Measurements from ENCODE around the gene RNF166.
A peak's percentile ranks its signal among the peaks of the same experiment; 100 is the strongest.

The RNF166 gene

DNA sequence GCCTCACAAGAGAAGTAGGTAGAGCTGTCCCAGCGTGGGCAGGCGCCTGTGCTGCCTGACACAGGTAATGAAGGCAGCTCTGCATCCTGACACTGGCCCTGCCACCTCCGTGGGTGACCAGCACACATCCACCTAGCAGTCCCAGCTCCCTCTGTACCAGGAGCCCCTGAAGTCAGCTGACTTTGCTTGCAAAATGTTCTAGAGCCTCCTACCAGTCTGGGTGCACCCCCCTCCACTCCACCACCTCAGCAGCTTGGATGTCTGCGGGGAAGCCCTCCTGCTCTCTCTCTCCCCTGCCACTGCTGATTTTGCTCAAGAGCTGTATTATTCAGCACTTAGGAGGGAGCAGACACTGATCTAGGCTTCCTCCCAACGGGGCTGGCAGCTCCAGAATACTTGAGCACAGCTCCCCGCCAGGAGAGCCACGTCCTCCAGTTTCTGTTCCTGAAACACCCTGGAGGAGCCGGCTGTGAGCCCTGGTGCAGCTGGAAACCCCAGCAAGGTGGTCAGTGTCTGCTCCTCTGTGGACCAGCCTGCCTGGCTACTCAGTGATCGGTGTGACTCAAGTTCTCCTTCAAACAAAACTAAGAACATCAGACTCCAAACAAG, 1.0 kb downstream of the RNF166 start:
- DNase-seq = peak; percentile 50

DNA sequence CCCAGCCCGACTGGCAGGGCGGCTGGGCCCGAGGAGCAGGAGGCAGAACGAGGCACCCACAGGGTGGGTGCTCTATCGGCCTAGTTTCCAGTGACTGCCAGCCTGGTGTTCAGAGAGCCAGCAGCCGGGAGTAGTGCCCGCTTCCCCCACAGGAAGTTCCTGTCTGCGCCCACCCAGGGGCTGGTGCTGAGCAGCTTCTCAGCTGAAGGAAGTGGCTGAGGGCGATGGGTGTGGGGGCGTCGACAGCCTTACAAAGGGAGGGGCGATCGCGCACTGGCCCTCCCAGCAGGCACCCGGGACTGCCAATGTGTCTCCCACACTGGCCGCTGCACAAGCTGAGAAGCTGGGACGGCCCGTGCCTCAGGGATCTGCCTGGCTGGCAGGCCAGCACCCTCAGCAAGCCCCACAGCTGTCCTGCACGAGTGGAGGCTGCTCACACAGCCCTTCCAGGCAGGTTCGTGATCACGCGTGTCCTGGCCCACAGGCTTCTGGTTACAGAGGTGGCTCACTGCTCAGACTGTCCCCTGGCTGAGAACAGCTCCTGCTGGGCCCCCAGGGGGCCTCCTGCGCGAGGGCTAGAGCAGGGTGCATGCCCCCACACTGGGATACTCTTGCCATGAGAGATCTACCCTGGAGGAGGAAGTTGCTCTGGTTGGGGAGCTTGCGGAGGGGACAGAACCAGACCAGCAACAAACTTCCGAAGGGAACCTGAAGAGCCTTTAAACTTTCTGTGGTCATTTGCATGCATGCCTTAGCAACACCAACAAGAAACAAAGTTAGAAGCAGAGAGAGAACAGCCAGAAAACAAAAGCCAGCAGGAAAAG, 2.5 kb downstream of the RNF166 start:
- peak; percentile 80 for DNase-seq

DNA sequence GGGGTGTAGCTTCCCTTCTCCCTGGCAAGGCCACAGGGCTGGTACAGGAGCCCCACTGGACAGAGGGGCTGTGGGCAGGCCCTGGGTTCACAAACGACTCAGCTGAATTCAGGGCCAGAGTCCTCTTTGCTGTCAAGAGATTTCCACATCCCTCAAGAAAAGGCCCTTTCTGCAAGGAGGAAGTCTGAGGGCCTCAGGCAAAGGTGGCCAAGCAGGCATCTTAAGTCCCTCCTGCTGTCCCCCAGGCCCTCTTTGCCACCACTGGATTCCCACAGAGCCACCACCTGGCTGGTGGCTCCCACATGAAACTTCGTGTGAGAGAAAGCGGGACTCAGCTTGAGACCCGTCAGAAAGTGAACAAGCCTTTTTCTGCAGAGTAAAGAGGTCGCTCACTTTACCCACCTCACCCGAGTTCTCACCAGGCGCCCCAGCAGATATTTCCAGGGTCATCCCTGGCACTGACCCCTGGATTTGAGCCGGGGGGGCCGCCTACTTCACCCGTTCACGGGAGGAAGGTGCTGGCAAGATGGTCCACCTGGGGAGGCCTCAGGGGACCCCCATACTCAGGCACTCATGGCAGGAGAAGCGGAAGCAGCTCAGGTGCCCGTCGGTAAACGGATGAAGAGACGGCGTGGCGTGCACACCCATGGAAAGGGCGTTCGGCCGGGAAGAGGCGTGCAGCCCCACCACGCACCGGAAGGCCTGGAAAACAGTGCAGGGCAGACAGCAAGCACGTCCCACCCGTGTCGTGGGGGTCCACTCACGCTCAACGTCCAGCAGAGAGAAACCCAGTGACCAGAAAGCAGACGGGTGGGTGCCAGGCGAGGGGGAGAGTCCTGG, 3.6 kb downstream of the RNF166 start:
- DNase-seq = no peak

DNA sequence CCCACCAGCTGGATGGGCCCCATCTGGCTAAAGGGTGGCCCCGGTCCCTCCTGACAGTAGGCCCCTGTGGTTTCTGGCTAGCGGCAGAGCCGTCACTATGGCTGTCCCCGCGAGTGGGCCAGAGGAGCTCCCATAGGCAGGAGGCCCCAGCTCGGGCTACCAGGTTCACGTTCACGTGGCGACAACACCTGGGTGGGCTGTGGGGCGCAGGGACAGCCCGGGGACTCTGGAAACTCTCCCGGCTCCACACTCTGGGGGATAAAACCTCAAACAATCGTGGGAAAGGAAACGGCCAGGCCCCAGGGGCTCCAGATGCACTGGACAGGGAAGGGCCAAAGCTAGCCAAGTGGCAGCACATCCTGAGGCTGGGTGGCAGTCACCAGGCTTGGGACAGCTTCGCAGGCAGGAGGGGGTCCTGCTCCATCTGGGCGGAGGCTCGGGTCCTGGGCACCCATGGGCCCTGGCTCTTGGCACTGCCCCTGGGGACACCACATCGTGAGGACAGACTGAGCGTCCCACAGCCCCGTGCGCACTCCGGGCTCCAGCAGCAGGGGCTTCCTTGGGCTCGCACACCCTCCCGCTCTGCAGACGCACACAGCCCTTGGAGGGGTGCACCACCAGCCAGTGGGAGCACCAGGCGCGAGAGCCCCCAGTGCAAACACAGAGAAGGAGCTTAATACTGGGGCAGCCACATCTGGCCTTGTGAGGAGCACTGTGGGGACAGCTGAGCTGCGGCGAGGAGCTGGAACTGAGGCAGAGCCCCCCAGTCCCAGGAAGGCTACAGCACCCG, 4.4 kb downstream of the RNF166 start:
- DNase-seq = no peak

DNA sequence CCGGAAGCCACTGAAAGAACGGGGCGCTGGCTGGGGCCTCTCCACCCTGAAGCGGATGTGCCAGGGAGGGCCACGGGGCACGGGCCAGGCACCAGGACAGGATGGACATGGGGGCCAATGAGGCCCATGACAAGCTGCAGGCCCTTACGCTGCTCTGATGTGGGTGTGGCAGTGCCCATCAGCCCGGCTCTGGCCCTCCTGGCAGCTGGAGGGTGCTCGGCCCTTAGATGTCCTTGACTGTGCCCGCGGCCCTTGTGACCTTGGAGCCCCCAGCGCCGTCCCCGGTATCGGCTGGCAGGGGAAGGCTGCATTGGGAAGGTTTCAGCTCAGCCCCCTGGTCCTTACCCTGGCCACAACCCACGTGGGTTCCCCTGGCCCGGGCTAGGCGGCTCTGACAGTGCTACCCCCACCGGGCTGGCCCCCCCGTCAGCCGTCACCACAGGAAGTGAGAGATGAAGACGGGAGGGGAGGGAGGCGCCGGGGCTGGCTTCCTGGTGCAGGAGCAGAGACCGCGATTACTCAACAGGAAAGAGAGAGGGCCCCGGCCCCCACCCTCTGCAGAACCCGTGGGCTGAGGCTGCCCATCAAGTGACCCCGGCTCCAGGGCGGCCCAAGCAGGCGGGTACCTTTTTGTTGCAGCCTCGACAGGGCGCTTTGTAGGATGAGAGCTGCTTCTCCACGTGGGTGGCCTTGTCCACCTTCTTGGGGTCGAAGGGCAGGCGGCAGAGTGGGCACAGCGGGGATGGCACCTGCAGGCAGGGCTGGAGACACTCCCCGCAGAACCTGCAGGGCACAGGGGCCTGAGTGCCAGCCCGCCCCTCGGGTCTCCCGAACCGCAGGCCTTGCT, 5.3 kb downstream of the RNF166 start:
- DNase-seq = peak; percentile 95

DNA sequence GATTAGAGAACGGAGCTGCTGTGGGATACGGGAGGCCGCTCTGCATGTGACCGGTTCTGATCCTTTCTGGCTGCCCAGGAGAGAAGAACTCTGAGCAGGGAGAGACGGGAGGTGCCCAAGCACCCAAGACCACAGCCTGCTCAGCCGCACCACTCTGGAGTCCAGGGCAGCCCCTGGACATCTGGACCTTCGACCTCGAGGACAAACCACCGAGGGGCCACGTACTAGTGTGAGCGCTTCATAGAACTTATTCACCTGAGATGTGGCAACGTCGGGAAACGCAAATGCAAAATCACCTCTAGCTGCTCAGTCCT, 5.9 kb downstream of the RNF166 start:
- no peak for DNase-seq

GRCh38 chr16:88699180-88699579, 7.0 kb downstream of the RNF166 start:
- no peak for DNase-seq

- DNase-seq = no peak
These were observed 7.6 kb downstream of the RNF166 start for GRCh38 chr16:88698646-88699045.

DNA sequence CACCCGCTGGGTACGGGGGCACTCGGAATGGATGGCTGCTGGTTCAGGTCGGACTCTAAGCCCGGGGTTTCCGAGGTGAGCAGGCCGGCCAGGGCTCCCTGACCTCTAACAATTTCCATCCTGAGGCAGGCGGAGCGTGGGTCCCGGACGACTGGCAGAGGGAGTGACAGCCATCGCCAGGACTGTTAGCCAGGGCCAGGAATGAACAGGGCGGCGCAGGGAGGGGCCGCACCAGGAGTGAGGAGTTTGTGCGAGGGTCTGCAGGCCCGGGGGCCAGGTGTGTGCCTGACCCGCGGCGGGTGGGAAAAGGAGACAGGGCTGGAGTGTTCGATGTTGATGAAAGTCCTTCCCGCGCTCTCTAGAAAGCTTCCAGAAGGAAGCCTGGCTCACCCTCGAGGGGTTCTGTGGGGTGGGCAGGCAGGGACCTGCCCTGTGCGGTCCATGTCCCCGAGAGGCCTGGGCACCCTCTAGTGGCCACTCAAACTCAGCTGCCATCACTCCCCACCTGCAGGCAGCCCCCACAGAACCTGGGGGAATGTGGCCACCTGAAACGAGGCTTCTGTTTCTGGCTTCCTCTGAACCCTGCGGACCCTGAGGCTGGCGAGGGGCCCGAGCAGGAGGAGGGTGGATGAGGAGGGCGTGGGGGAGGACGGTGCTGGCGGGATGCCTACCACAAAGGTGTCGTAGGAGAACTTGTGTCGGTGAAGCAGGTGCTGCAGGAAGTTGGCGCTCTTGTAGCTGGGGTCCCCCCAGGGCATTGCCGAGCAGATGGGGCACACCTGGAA, 8.2 kb downstream of the RNF166 start:
- no peak for DNase-seq

GRCh38 chr16:88697116-88697830, 8.9 kb downstream of the RNF166 start:
- DNase-seq = no peak

DNA sequence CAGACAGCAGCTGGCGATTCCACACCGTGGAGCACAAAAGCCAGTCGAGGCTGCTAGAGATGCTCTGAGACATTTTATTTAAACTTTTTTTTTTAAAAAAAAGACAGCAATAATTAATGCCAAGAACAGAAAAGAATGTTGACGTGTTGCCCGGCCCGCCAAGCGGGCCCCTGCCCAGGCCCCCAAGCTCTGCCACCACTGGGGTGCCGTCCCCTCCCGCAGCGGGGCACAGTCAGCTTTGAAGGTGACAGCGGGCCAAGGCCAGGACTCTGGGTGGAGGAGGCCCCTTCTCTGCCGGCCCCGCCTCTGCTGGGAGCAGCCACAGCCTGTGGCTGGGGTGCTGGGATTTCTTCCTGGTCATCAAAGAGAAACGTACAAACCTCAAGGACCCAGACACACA, 9.8 kb downstream of the RNF166 start:
- DNase-seq = no peak

GRCh38 chr16:88695753-88696152, 10.5 kb downstream of the RNF166 start:
- no peak for DNase-seq

- DNase-seq = no peak
These were observed 11.0 kb downstream of the RNF166 start for GRCh38 chr16:88695218-88695617.

GRCh38 chr16:88694221-88695087, 11.8 kb downstream of the RNF166 start:
- no peak for DNase-seq

- DNase-seq = no peak
These were observed 12.6 kb downstream of the RNF166 start for GRCh38 chr16:88693420-88694177.

GRCh38 chr16:88692861-88693260, 13.3 kb downstream of the RNF166 start:
- DNase-seq = no peak

DNA sequence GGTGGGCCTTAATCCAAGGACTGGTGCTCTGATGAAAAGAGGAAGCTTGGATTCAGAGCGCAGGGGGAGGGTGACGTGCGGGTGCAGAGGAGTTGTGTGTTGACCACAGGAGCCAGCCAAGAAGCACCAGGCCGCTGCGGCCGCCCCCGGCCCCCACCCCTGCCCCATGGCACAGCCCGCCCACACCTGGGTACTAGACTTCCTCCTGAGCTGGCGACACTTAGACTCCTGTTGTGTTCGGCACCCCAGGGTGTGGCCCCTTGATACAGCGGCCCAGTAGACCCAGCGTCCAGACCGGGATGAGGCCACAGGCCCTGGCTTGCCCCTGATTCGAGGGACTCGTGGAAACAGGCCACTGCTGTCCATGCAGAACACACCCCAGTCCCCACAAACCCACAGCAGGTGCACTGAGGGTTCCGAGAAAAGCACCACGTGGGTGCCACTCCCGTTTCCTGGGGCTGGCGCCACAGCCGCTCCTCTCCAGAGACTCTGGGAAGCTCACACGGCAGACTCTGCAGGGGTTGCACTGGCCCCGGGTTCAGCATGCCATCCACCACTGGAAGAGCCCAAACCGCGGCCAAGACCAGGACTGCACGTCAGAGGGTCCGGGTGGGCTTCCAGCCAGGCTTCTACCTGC, 14.2 kb downstream of the RNF166 start:
- no peak for DNase-seq

DNA sequence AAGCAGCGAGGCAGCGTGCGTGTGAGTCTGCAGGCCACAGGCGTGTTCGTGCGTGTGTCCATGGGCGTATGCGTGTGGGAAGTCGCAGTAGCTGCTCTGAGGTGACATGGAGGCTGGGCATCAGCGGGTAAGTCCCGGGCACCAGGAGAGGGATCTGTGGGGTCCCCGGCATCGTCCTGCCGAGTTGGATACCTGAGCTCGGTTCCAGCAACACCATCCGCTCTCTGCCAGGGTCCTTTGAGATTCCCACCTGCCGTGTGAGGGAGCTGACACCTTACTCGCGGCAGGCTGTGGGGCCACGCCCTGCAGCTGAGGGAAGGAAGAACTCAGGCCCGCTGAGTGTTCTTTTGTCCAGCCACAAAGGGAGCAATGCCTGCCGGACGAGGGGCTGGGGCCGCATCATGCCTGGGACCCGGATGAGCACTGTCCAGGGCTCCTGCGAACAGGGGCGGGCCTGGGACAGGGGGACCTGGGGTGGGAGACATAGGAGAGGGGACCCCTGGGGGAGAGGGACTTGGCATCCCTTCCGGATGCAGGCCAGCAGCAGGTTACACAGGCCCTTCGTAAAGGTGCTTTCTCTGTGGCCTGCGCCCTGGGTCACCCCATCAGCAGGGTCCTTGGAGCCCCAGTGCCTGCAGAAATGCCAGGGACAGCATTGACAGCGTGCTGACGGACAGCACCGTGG, 14.9 kb downstream of the RNF166 start:
- no peak for DNase-seq

Measured in CD4-positive, alpha-beta T cell treated with Interleukin-17A for 1 hour (primary cell).